Measurements from ENCODE around the gene KCNH5.

The KCNH5 gene

GRCh38 chr14:62994096-62994495, 51.2 kb downstream of the KCNH5 start:
- DNase-seq (ENCODE audit: low spot score) = no peak

GRCh38 chr14:62988967-62989366, 56.3 kb downstream of the KCNH5 start:
- DNase-seq (ENCODE audit: low spot score) = no peak

GRCh38 chr14:62983821-62984220, 61.4 kb downstream of the KCNH5 start:
- no peak for DNase-seq (ENCODE audit: low spot score)

GRCh38 chr14:62980693-62981092, 64.6 kb downstream of the KCNH5 start:
- no peak for DNase-seq (ENCODE audit: low spot score)

GRCh38 chr14:62957562-62957961, 87.7 kb downstream of the KCNH5 start:
- DNase-seq (ENCODE audit: low spot score) = no peak

GRCh38 chr14:62956413-62956812, 88.8 kb downstream of the KCNH5 start:
- no peak for DNase-seq (ENCODE audit: low spot score)

GRCh38 chr14:62954165-62954564, 91.1 kb downstream of the KCNH5 start:
- DNase-seq (ENCODE audit: low spot score) = no peak

- DNase-seq (ENCODE audit: low spot score) = no peak
Measured at GRCh38 chr14:62952226-62952625, 93.0 kb downstream of the KCNH5 start.

- no peak for DNase-seq (ENCODE audit: low spot score)
Measured at GRCh38 chr14:62947301-62947700, 98.0 kb downstream of the KCNH5 start.

- DNase-seq (ENCODE audit: low spot score) = no peak
Measured at GRCh38 chr14:62946221-62946620, 99.0 kb downstream of the KCNH5 start.

GRCh38 chr14:62943202-62943601, 102.1 kb downstream of the KCNH5 start:
- no peak for DNase-seq (ENCODE audit: low spot score)

GRCh38 chr14:62939970-62940369, 105.3 kb downstream of the KCNH5 start:
- DNase-seq (ENCODE audit: low spot score) = no peak

- no peak for DNase-seq (ENCODE audit: low spot score)
Measured at GRCh38 chr14:62938778-62939177, 106.5 kb downstream of the KCNH5 start.

GRCh38 chr14:62934439-62934838, 110.8 kb downstream of the KCNH5 start:
- DNase-seq (ENCODE audit: low spot score) = no peak

- DNase-seq (ENCODE audit: low spot score) = no peak
Measured at GRCh38 chr14:62921466-62921865, 123.8 kb downstream of the KCNH5 start.

GRCh38 chr14:62916551-62916950, 128.7 kb downstream of the KCNH5 start:
- no peak for DNase-seq (ENCODE audit: low spot score)

GRCh38 chr14:62914873-62915272, 130.4 kb downstream of the KCNH5 start:
- DNase-seq (ENCODE audit: low spot score) = no peak

GRCh38 chr14:62914025-62914424, 131.2 kb downstream of the KCNH5 start:
- no peak for DNase-seq (ENCODE audit: low spot score)

GRCh38 chr14:62908506-62908905, 136.8 kb downstream of the KCNH5 start:
- no peak for DNase-seq (ENCODE audit: low spot score)

- DNase-seq (ENCODE audit: low spot score) = no peak
Measured at GRCh38 chr14:62905566-62905965, 139.7 kb downstream of the KCNH5 start.

- DNase-seq (ENCODE audit: low spot score) = no peak
Measured at GRCh38 chr14:62897771-62898170, 147.5 kb downstream of the KCNH5 start.

- peak; percentile 63 for DNase-seq (ENCODE audit: low spot score)
Measured at GRCh38 chr14:62896932-62897456, 148.3 kb downstream of the KCNH5 start.

GRCh38 chr14:62894736-62895135, 150.5 kb downstream of the KCNH5 start:
- no peak for DNase-seq (ENCODE audit: low spot score)

GRCh38 chr14:62889364-62889763, 155.9 kb downstream of the KCNH5 start:
- DNase-seq (ENCODE audit: low spot score) = no peak

All from SK-N-DZ (cell line).